IMR-90 (cell line): ENCODE data around the gene SLC25A21. TPM values are rescaled to one million over a fixed set of nuclear protein-coding genes. Genes with fewer than 3 reads are reported as not detected.

Experiments used
- ATAC-seq: fragments of 200-7000 bp; cut with Tn5 transposase; 2 replicates; pipeline ENCODE4 v1.9.1; 2020; ENCODE audit warnings: low read depth, mild to moderate bottlenecking, moderate library complexity
- BruUV-seq: library from RNA; stranded (reverse); fragments of 400-500 nt; replicated peaks from 2 replicates; lab custom pipeline; 2021; lab: Mats Ljungman, UMichigan
- CTCF ChIA-PET: fragments of 300-600 bp; formaldehyde crosslinking; extraction: SDS; loops from one replicate; lab custom pipeline; 2021; ENCODE audit warnings: antibody characterized with exemption; lab: Yijun Ruan, JAX
- POLR2A ChIA-PET: fragments of 300-600 bp; sonication (Branson Sonifier 250); formaldehyde crosslinking; loops from one replicate; lab custom pipeline; 2022; ENCODE audit warnings: antibody characterized with exemption; ENCODE audit not compliant: unreplicated experiment; lab: Charles Lee
- DNase-seq: peaks from one replicate; pipeline ENCODE4 v3.0.0; 2013
- H2AFZ ChIP-seq: replicated peaks from 2 replicates; pipeline ENCODE3; 2013; ENCODE audit warnings: low read length, mild to moderate bottlenecking; ENCODE audit not compliant: poor library complexity
- H2AK5ac ChIP-seq: 2 replicates; pipeline ENCODE4 v1.6.1; 2013; ENCODE audit warnings: low read depth, low read length, inconsistent platforms
- H2AK9ac ChIP-seq: replicated peaks from 2 replicates; pipeline ENCODE3; 2013; ENCODE audit warnings: mild to moderate bottlenecking, low read depth, low read length, moderate library complexity; ENCODE audit not compliant: poor library complexity
- H2BK120ac ChIP-seq: 2 replicates; pipeline ENCODE4 v1.6.1; 2013; ENCODE audit warnings: low read depth, low read length, inconsistent platforms
- H2BK15ac ChIP-seq: 3 replicates; pipeline ENCODE4 v1.6.1; 2013; ENCODE audit warnings: low read depth, low read length, inconsistent platforms
- H2BK20ac ChIP-seq: 2 replicates; pipeline ENCODE4 v1.6.1; 2013; ENCODE audit warnings: low read depth, mild to moderate bottlenecking, inconsistent platforms, low read length, moderate library complexity
- H2BK5ac ChIP-seq: 2 replicates; pipeline ENCODE4 v1.6.1; 2013; ENCODE audit warnings: mild to moderate bottlenecking, low read depth, low read length, inconsistent platforms; ENCODE audit not compliant: poor library complexity, severe bottlenecking
- H3K14ac ChIP-seq: replicated peaks from 2 replicates; pipeline ENCODE4 v1.6.1; 2013; ENCODE audit warnings: low read depth, low read length, inconsistent platforms
- H3K18ac ChIP-seq: 2 replicates; pipeline ENCODE4 v1.6.1; 2013; ENCODE audit warnings: low read depth, low read length, control low read depth
- H3K23ac ChIP-seq: 2 replicates; pipeline ENCODE4 v1.6.1; 2013; ENCODE audit warnings: low read depth, low read length, inconsistent platforms
- H3K27ac ChIP-seq: 2 replicates; pipeline ENCODE4 v1.5.1; 2013; ENCODE audit warnings: mild to moderate bottlenecking, control low read depth, low read length; ENCODE audit not compliant: insufficient read depth
- H3K27me3 ChIP-seq: 2 replicates; pipeline ENCODE4 v1.6.1; 2013; ENCODE audit warnings: low read length; ENCODE audit not compliant: control insufficient read depth, insufficient read depth
- H3K36me3 ChIP-seq: 2 replicates; pipeline ENCODE4 v1.6.1; 2013; ENCODE audit warnings: low read length, mixed read lengths; ENCODE audit not compliant: control insufficient read depth, insufficient read depth
- H3K4ac ChIP-seq: 2 replicates; pipeline ENCODE4 v1.6.1; 2013; ENCODE audit warnings: low read depth, low read length, inconsistent platforms
- H3K4me1 ChIP-seq: 2 replicates; pipeline ENCODE4 v1.6.1; 2013; ENCODE audit warnings: low read length, mixed read lengths; ENCODE audit not compliant: control insufficient read depth, insufficient read depth
- H3K4me2 ChIP-seq: 2 replicates; pipeline ENCODE4 v1.6.1; 2013; ENCODE audit warnings: low read depth, mild to moderate bottlenecking, control low read depth, low read length, moderate library complexity
- H3K4me3 ChIP-seq: 2 replicates; pipeline ENCODE4 v1.5.1; 2013; ENCODE audit warnings: low read depth, mild to moderate bottlenecking, control low read depth, low read length, moderate library complexity; ENCODE audit not compliant: insufficient read depth
- H3K56ac ChIP-seq: 2 replicates; pipeline ENCODE4 v1.6.1; 2013; ENCODE audit warnings: low read length, inconsistent platforms; ENCODE audit not compliant: insufficient read depth; ENCODE audit errors: extremely low read depth
- H3K79me1 ChIP-seq, 2 experiments: 2 replicates each; pipeline ENCODE4 v1.6.1; 2013; ENCODE audit warnings: low read length in 2 of 2, inconsistent platforms in 1 of 2, low read depth in 1 of 2
- H3K9ac ChIP-seq: 2 replicates; pipeline ENCODE4 v1.6.1; 2013; ENCODE audit warnings: low read depth, low read length, control low read depth
- H3K9me1 ChIP-seq: 2 replicates; pipeline ENCODE4 v1.6.1; 2013; ENCODE audit warnings: low read length, inconsistent platforms; ENCODE audit not compliant: insufficient read depth
- H3K9me3 ChIP-seq: 2 replicates; pipeline ENCODE4 v1.6.1; 2013; ENCODE audit warnings: low read length; ENCODE audit not compliant: control insufficient read depth, insufficient read depth
- H4K20me1 ChIP-seq: 2 replicates; pipeline ENCODE4 v1.6.1; 2013; ENCODE audit warnings: low read length, inconsistent platforms; ENCODE audit not compliant: insufficient read depth
- H4K5ac ChIP-seq: 2 replicates; pipeline ENCODE4 v1.6.1; 2013; ENCODE audit warnings: mild to moderate bottlenecking, low read depth, low read length, control low read depth
- H4K8ac ChIP-seq, 2 experiments: 2 replicates each; pipeline ENCODE4 v1.6.1; 2013; ENCODE audit warnings: low read depth in 2 of 2, low read length in 2 of 2, control low read depth in 1 of 2, inconsistent platforms in 1 of 2
- H4K91ac ChIP-seq: 2 replicates; pipeline ENCODE4 v1.6.1; 2013; ENCODE audit warnings: low read depth, low read length, inconsistent platforms; ENCODE audit not compliant: insufficient read depth
- BHLHE40 ChIP-seq: fragments of 150-350 bp; IDR thresholded peaks from 2 replicates; pipeline ENCODE4 v1.6.1; 2016; ENCODE audit warnings: mild to moderate bottlenecking, low read depth, low read length
- CEBPB ChIP-seq: IDR thresholded peaks from 2 replicates; pipeline ENCODE4 v1.6.1; 2012; ENCODE audit warnings: low read depth, low read length, improper control_type of control experiment
- CHD1 ChIP-seq: IDR thresholded peaks from 2 replicates; pipeline ENCODE4 v1.6.1; 2012; ENCODE audit warnings: low read depth, low read length, improper control_type of control experiment
- CTCF ChIP-seq: conservative IDR thresholded peaks from 2 replicates; pipeline ENCODE4 v1.5.1; 2012; ENCODE audit warnings: mild to moderate bottlenecking, low read depth, low read length, improper control_type of control experiment
- ELK1 ChIP-seq: fragments of 150-350 bp; IDR thresholded peaks from 2 replicates; pipeline ENCODE4 v1.6.1; 2016; ENCODE audit warnings: low read depth, mild to moderate bottlenecking, low read length, moderate library complexity, borderline replicate concordance
- FOS ChIP-seq: fragments of 150-350 bp; IDR thresholded peaks from 2 replicates; pipeline ENCODE4 v1.6.1; 2016; ENCODE audit warnings: low read depth, low read length
- MAFK ChIP-seq: IDR thresholded peaks from 2 replicates; pipeline ENCODE4 v1.6.1; 2012; ENCODE audit warnings: low read depth, low read length, improper control_type of control experiment
- MAZ ChIP-seq: IDR thresholded peaks from 2 replicates; pipeline ENCODE4 v1.6.1; 2012; ENCODE audit warnings: low read depth, mild to moderate bottlenecking, low read length, improper control_type of control experiment, moderate library complexity, borderline replicate concordance
- MXI1 ChIP-seq: IDR thresholded peaks from 2 replicates; pipeline ENCODE4 v1.6.1; 2012; ENCODE audit warnings: low read depth, mild to moderate bottlenecking, low read length, moderate library complexity, borderline replicate concordance
- NFE2L2 ChIP-seq: fragments of 150-350 bp; IDR thresholded peaks from 2 replicates; pipeline ENCODE4 v1.6.1; 2016; ENCODE audit warnings: low read depth, mild to moderate bottlenecking, low read length
- POLR2A ChIP-seq: IDR thresholded peaks from 2 replicates; pipeline ENCODE4 v1.6.1; 2012; ENCODE audit warnings: mild to moderate bottlenecking, low read depth, low read length
- RAD21 ChIP-seq: IDR thresholded peaks from 2 replicates; pipeline ENCODE4 v1.6.1; 2012; ENCODE audit warnings: low read length, improper control_type of control experiment
- RCOR1 ChIP-seq: IDR thresholded peaks from 2 replicates; pipeline ENCODE4 v1.6.1; 2012; ENCODE audit warnings: mild to moderate bottlenecking, low read length, improper control_type of control experiment; ENCODE audit not compliant: insufficient replicate concordance
- RFX5 ChIP-seq: IDR thresholded peaks from 2 replicates; pipeline ENCODE4 v1.8.0; 2012; ENCODE audit warnings: low read depth, mild to moderate bottlenecking, low read length, moderate library complexity
- SMC3 ChIP-seq: fragments of 150-350 bp; IDR thresholded peaks from 2 replicates; pipeline ENCODE4 v1.6.1; 2016; ENCODE audit warnings: low read depth, mild to moderate bottlenecking, antibody characterized with exemption, low read length, moderate library complexity
- USF2 ChIP-seq: fragments of 150-350 bp; IDR thresholded peaks from 2 replicates; pipeline ENCODE4 v1.6.1; 2017; ENCODE audit warnings: mild to moderate bottlenecking, antibody characterized with exemption, low read length, low read depth
- WGBS, 2 experiments: methylation state at CpG; one replicate each; pipeline versions ENCODE4 v1.1.5 to v1.1.7; 2013; ENCODE audit warnings: missing lambda C conversion rate in 2 of 2; ENCODE audit not compliant: insufficient read length in 1 of 2; ENCODE audit errors: extremely low coverage in 2 of 2; 5-methylcytosine and 5-hydroxymethylcytosine counted together
- dilution Hi-C: fragments of 300-500 bp; cut with HindIII; formaldehyde crosslinking; loops from one replicate; pipeline ENCODE4 v1.14.3; 2018; ENCODE audit warnings: low sequenced_read_pairs; ENCODE audit not compliant: unreplicated experiment
- in situ Hi-C: fragments of 300-500 bp; cut with MboI; formaldehyde crosslinking; loops from 3 replicates; pipeline ENCODE4 v1.14.3; 2019; ENCODE audit warnings: low sequenced_read_pairs, inconsistent platforms, mixed read lengths
- intact Hi-C: fragments of 100-400 bp; cut with micrococcal nuclease; formaldehyde crosslinking; loops from 2 replicates; pipeline ENCODE4 v1.10.0; 2022
- polyA plus RNA-seq, 3 experiments: library from polyadenylated mRNA; depleted of rRNA; stranded (reverse); fragments of >200 nt; gene quantifications; 2 replicates each; pipeline ENCODE4 v1.2.3, GENCODE V29; 2012; ENCODE audit warnings: low replicate concordance in 1 of 3
- total RNA-seq: library from RNA; depleted of rRNA; stranded (reverse); fragments of >200 nt; gene quantifications from 2 replicates; pipeline ENCODE4 v1.2.3, GENCODE V29; 2012

The SLC25A21 gene
- total and polyA plus RNA-seq, 2 of the 4 experiments (the other 2 are of a cell fraction) = 0.62 to 0.90 TPM

- no peak overlapping the region for H3K4me2 ChIP-seq
- no peak overlapping the region for H2BK120ac ChIP-seq
- no peak for DNase-seq
- in situ Hi-C loops = no loop called here
- ChIA-PET CTCF (interaction anchor here (2.6 kb wide), 1 partner anchor 27 kb away, joined by 8 read pairs; no protein-coding TSS in a partner anchor), POLR2A (no interaction called here)
- peaks cover 7% of the 10 kb centered on the region for H3K9me3 ChIP-seq
- no peak overlapping the region for H2AK5ac ChIP-seq
- H3K9me1 ChIP-seq = peaks cover 2% of the 10 kb centered on the region; the same call in 1 of the 2 replicates
- WGBS, 2 experiments = no CpG with 5 or more reads among the region's 1 CpG
- no peak overlapping the region for H4K91ac ChIP-seq
- no peak for ATAC-seq
- no peak overlapping the region for H3K18ac ChIP-seq
- H3K9ac ChIP-seq = no peak overlapping the region
- no peak overlapping the region for H3K27ac ChIP-seq
- no peaks in the 10 kb centered on the region for H3K4me1 ChIP-seq
- no peak overlapping the region for H2BK5ac ChIP-seq
- no peak overlapping the region for H3K56ac ChIP-seq
- no peak overlapping the region for H2AK9ac ChIP-seq
- no peak overlapping the region for H3K4me3 ChIP-seq
- no peak overlapping the region for H3K23ac ChIP-seq
- dilution Hi-C loops = no loop called here
- no peak overlapping the region for H2BK15ac ChIP-seq
- BruUV-seq = no TSS peak
- no peak overlapping the region for H3K4ac ChIP-seq
- no peak overlapping the region for H4K8ac ChIP-seq
- no peaks in the 10 kb centered on the region for H4K20me1 ChIP-seq
- H2AFZ ChIP-seq = no peak overlapping the region
- TF ChIP-seq RCOR1 (no peak), MAZ (no peak), RFX5 (no peak), BHLHE40 (no peak), USF2 (no peak), FOS (no peak), RAD21 (no peak), NFE2L2 (no peak), CHD1 (no peak), SMC3 (no peak), POLR2A (no peak), ELK1 (no peak), MXI1 (no peak), MAFK (no peak), CEBPB (no peak), CTCF (no peak)
- no peak overlapping the region; the same call in 1 of the 2 replicates for H3K14ac ChIP-seq
- H3K79me1 ChIP-seq = peaks cover 16 to 26% of the 10 kb centered on the region in 2 experiments
- no peak overlapping the region for H4K5ac ChIP-seq
- H3K36me3 ChIP-seq = no peaks in the 10 kb centered on the region
- no peaks in the 10 kb centered on the region for H3K27me3 ChIP-seq
- intact Hi-C loops = no loop called here
- H2BK20ac ChIP-seq = no peak overlapping the region
Measured at GRCh38 chr14:37203423-37203822, 31.0 kb upstream of the SLC25A21 start.
